Duodenal mucosa (tissue), 2 donors: ENCODE measurements around the gene SUCLG2.
"Not testable (repeated sequence)": the region's sequence is repeated elsewhere in the genome, so short reads cannot be mapped to it uniquely, and the experiment has no call there.

Source experiments
- H3K27ac ChIP-seq: one replicate; pipeline ENCODE4 v1.7.0; 2013; ENCODE audit warnings: low read depth, low read length
- H3K27me3 ChIP-seq, 2 donors: one replicate each; pipeline ENCODE4 v1.7.0; 2013; ENCODE audit warnings: low read length in 2 of 2, control low read depth in 1 of 2; ENCODE audit not compliant: insufficient read depth in 2 of 2, control insufficient read depth in 1 of 2
- H3K36me3 ChIP-seq, 2 donors: one replicate each; pipeline ENCODE4 v1.7.0; 2013; ENCODE audit warnings: low read length in 2 of 2, control low read depth in 1 of 2; ENCODE audit not compliant: insufficient read depth in 2 of 2, control insufficient read depth in 1 of 2
- H3K4me1 ChIP-seq, 2 donors: one replicate each; pipeline ENCODE4 v1.7.0; 2013; ENCODE audit warnings: low read length in 2 of 2, control low read depth in 1 of 2; ENCODE audit not compliant: insufficient read depth in 2 of 2, control insufficient read depth in 1 of 2
- H3K4me3 ChIP-seq, 2 donors: one replicate each; pipeline ENCODE4 v1.7.0; 2013; ENCODE audit warnings: low read length in 2 of 2, low read depth in 1 of 2
- H3K9ac ChIP-seq, 2 donors: one replicate each; pipeline ENCODE4 v1.7.0; 2013; ENCODE audit warnings: low read length in 2 of 2, low read depth in 1 of 2
- H3K9me3 ChIP-seq, 2 donors: one replicate each; pipeline ENCODE4 v1.7.0; 2013; ENCODE audit warnings: low read length in 2 of 2, control low read depth in 1 of 2; ENCODE audit not compliant: control insufficient read depth in 1 of 2

SUCLG2 gene

DNA sequence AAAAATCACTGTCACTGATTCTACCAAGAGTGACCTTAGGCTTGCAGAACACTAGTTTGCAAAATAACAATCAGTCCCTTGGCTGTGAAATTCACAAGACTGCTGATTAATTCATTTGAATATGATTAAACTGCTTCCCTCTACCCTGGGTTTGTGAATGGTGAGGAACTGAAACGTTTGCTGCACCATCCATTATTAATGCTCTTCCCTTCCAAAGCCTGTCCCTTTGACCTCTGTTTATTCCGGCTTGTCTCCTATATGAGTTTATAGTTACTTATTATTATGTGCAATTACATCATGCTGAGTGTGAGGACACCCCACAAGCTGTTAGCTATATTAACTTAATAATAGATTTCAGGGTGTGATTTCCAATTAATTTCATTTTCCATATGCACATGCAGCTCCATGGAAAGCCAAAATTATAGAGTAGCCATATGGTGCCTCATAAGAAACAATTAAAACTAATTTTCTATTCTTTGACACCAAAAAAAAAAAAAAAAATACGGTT lies 96.5 kb downstream of the SUCLG2 start:
- no peaks in the 10 kb centered on the region for H3K27me3 ChIP-seq
- H3K27ac ChIP-seq, result no peak overlapping the region
- H3K4me3 ChIP-seq, result no peak overlapping the region
- no peak overlapping the region for H3K9ac ChIP-seq
- no peaks in the 10 kb centered on the region for H3K4me1 ChIP-seq
- no peaks in the 10 kb centered on the region for H3K9me3 ChIP-seq
- H3K36me3 ChIP-seq, result peaks cover 0 to 30% of the 10 kb centered on the region in 2 donors

DNA sequence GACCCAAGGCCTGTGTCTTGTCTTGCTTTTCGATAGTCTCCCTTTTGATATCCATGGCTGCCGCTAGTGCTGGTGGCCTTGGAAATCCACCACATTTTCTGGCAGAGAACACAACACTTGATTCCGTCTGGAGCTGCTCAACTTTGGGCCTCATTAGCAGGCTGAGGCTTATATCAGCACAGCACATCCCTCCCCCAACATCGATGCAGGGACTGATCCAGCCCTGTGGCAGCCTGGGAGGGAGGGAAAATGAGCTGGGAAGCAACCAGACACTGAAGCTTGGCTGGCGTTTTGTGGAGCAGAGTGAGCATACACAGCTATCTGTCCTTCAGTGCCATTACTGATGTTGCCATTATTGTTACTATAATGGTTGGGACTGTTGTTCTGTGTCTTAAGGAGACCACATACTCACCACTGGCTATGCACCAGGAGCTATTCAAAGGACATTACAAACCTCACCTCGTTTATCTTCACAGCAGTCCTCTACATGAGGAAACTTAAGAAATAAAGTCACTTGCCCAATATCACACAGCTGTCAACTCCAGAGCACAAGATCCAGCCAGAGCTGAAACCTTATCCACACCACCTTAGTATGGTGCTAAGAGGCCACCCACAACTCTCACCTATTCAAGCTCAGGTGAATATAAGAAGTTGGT lies 102.9 kb downstream of the SUCLG2 start:
- Histone ChIP-seq H3K9ac (no peak overlapping the region), H3K36me3 (peaks cover 0 to 23% of the 10 kb centered on the region in 2 donors), H3K4me3 (no peak overlapping the region), H3K27me3 (no peaks in the 10 kb centered on the region), H3K9me3 (no peaks in the 10 kb centered on the region), H3K27ac (no peak overlapping the region), H3K4me1 (no peaks in the 10 kb centered on the region)

DNA sequence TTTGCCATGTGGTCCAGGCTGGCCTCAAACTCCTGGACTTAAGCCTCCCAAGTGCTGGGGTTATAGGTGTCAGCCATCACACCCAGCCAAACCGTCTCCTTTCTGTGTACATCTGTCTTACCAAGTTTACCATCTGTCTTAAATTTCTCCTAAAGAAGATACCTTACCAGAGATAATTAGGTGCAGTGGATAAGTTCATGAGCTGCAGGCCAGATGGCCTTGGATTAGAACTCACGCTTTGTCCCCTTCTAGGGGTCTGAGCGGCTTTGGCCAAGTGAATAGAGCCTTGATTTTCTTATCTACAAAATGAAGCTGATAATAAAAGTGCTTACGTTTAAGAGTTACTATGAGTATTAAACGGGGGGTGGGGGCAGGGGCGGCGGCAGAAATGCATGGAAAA lies 103.9 kb downstream of the SUCLG2 start:
- Histone ChIP-seq H3K27me3 (no peaks in the 10 kb centered on the region), H3K9ac (no peak overlapping the region), H3K27ac (no peak overlapping the region), H3K36me3 (peaks cover 0 to 18% of the 10 kb centered on the region in 2 donors), H3K4me1 (peaks cover 0 to 5% of the 10 kb centered on the region in 2 donors), H3K4me3 (no peak overlapping the region), H3K9me3 (no peaks in the 10 kb centered on the region)

DNA sequence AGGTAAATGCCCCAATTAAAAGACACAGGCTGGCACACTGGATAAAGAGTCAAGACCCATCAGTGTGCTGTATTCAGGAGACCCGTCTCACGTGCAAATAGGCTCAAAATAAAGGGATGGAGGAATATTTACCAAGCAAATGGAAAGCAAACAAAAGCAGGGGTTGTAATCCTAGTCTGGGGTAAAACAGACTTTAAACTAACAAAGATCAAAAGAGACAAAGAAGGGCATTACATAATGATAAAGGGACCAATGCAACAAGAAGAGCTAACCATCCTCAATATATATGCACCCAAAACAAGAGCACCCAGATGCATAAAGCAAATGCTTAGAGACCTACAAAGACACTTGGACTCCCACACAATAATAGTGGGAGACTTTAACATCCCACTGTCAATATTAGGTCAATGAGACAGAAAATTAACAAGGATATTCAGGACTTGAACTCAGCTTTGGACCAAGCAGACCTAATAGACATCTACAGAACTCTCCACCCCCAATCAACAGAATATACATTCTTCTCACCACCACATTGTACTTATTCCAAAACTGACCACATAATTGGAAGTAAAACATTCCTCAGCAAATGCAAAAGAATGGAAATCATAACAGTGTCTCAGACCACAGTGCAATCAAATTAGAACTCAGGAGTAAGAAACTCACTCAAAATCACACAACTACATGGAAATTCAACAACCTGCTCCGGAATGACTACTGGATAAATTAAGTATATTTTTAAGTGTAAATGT lies 111.7 kb downstream of the SUCLG2 start:
- not testable (repeated sequence) for H3K9ac ChIP-seq, H3K4me1 ChIP-seq, H3K27me3 ChIP-seq, H3K4me3 ChIP-seq, H3K27ac ChIP-seq, H3K36me3 ChIP-seq, H3K9me3 ChIP-seq

DNA sequence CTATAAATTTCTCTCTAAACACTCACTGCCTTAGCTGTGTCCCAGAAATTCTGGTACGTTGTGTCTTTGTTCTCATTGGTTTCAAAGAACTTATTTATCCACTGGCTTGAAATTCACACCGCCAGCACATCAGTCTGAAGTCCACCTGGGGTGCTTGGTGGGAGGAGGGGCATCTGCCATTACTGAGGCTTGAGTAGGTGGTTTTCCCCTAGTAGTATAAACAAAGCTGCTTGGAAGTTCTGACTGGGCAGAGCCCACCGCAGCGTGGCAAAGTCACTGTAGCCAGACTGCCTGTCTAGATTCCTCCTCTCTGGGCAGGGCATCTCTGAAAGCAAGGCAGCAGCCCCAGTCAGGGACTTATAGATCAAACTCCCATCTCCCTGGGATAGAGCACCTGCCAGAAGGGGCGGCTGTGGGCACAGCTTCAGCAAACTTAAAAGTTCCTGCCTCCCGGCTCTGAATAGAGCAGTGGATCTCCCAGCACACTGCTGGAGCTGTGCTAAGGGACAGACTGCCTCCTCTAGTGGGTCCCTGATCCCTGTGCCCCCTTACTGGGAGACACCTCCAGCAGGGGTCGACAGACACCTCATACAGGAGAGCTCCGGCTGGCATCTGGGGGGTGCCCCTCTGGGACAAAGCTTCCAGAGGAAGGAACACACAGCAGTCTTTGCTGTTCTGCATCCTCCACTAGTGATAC lies 114.1 kb downstream of the SUCLG2 start:
- Histone ChIP-seq H3K9ac (no peak overlapping the region), H3K4me1 (no peaks in the 10 kb centered on the region), H3K4me3 (no peak overlapping the region), H3K9me3 (no peaks in the 10 kb centered on the region), H3K27ac (no peak overlapping the region), H3K27me3 (no peaks in the 10 kb centered on the region), H3K36me3 (no peaks in the 10 kb centered on the region)

DNA sequence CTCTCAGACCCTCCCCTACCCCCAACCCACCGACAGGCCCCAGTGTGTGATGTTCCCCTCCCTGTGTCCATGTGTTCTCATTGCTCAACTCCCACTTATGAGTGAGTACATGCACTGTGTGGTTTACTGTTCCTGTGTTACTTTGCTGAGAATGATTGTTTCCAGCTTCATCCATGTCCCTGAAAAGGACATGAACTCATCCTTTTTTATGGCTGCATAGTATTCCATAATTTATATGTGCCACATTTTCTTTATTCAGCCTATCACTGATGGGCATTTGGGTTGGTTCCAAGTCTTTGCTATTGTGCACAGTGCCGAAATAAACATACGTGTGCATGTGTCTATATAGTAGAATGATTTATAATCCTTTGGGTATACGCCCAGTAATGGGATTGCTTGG lies 117.2 kb downstream of the SUCLG2 start:
- not testable (repeated sequence) for H3K36me3 ChIP-seq, H3K9ac ChIP-seq, H3K4me1 ChIP-seq, H3K27ac ChIP-seq, H3K27me3 ChIP-seq, H3K9me3 ChIP-seq, H3K4me3 ChIP-seq

DNA sequence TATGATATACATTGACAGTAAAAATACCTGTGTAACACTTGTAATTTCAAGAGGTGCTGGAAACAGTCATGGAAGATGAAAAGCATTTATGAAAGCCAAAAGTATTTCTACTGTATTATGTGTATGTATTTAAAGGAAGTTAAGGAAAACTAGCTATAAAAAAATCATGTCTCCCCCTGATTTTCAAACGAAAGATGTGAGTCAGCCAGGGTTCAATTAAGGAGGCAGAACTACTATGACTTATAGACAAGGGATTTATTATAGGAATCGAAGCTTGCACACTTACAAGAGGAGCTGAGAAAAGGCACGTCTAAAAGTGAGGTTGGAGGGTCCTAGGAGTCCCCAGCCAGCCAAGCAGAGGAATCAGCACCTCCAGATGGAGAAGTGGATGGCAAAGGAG lies 119.4 kb downstream of the SUCLG2 start:
- H3K4me3 ChIP-seq, result no peak overlapping the region
- H3K9me3 ChIP-seq, result no peaks in the 10 kb centered on the region
- H3K36me3 ChIP-seq, result no peaks in the 10 kb centered on the region
- H3K9ac ChIP-seq, result no peak overlapping the region
- no peaks in the 10 kb centered on the region for H3K4me1 ChIP-seq
- no peaks in the 10 kb centered on the region for H3K27me3 ChIP-seq
- H3K27ac ChIP-seq, result no peak overlapping the region

DNA sequence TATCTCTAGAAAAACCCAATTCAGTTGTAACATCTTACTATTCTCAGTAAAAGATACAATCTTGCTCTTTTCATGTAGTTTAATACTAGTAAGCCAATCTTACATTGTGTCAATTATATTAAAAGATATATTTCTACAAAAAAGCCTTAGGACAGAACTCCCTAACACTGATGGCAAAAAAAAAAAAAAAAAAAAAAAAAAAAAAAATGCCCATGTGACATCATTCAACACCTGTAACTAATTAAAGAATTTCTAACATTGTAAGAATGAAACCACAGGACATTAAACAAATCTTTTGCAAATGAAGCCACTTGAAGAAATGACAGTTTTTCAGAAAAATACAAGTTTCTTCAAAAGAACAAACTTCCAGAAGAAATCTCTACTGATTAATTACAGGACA lies 119.8 kb downstream of the SUCLG2 start:
- H3K27ac ChIP-seq, result no peak overlapping the region
- H3K9ac ChIP-seq, result no peak overlapping the region
- no peaks in the 10 kb centered on the region for H3K36me3 ChIP-seq
- H3K9me3 ChIP-seq, result no peaks in the 10 kb centered on the region
- H3K27me3 ChIP-seq, result no peaks in the 10 kb centered on the region
- H3K4me3 ChIP-seq, result no peak overlapping the region
- H3K4me1 ChIP-seq, result peaks cover 0 to 4% of the 10 kb centered on the region in 2 donors

DNA sequence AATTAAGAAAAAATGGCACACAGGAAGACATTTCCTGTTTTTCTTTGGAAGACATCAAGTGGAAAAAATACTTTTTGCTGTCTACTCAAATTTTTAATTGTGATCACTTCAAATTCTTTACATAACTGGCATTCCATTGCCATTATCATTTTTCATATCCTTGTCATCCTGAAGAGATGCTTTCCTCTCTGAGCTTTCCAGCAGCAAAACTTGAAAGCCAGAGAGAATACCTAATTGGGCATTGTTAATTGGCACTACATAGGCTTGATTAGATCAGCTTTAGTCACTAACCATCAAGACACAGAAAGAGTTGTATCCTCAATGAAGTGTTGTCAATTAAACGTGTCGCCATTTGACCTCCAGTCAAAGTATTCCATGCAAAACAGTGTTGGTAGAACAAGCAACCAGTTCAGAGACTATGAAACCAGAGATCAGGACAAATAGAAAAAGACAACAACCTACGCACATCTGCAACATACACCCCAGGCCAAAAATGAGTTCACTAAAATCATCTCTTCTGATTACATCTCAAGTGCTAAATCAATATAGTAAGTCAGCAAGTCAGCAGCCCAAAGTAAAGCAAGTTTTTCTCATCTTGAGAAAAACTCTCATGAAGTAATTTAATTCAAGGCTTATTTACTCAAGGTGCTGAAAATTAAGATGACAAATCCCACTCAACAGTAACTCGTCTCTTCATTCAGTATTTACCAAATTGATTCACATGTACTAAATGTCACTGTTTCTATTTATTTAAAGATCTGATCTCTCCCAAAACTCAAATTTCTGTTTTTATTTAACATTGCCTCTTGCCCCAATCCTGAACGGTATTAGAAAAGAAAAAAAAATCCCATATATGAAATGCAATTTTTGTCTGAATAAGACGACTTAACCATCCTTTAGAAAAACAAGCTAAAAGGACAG lies 123.0 kb downstream of the SUCLG2 start:
- Histone ChIP-seq H3K4me3 (no peak overlapping the region), H3K27me3 (no peaks in the 10 kb centered on the region), H3K27ac (no peak overlapping the region), H3K36me3 (peaks cover 5 to 9% of the 10 kb centered on the region in 2 donors), H3K4me1 (peaks cover 0 to 6% of the 10 kb centered on the region in 2 donors), H3K9ac (no peak overlapping the region), H3K9me3 (no peaks in the 10 kb centered on the region)
